AG09319 (cell line): Measurements from ENCODE around the gene SOX1.

Experiments
- DNase-seq: peaks from one replicate; pipeline ENCODE4 v3.0.0-alpha.2; 2010; ENCODE audit warnings: low read depth; ENCODE audit errors: extremely low read depth
- CTCF ChIP-seq: IDR thresholded peaks from 2 replicates; pipeline ENCODE4 v1.5.1; 2011; ENCODE audit warnings: low read depth, mild to moderate bottlenecking, inconsistent platforms, low read length, moderate library complexity

Gene SOX1

GRCh38 chr13:112055036-112055914 lies 11.7 kb upstream of the SOX1 start:
- DNase-seq = no peak
- no peak for TF ChIP-seq CTCF

GRCh38 chr13:112055915-112056269 lies 11.1 kb upstream of the SOX1 start:
- no peak for TF ChIP-seq CTCF
- no peak for DNase-seq

- DNase-seq = no peak
- no peak for TF ChIP-seq CTCF
These were observed 10.6 kb upstream of the SOX1 start for GRCh38 chr13:112056284-112056727.

- DNase-seq = no peak
- TF ChIP-seq CTCF = no peak
These were observed 10.1 kb upstream of the SOX1 start for GRCh38 chr13:112056739-112057438.

- DNase-seq = no peak
These were observed 9.6 kb upstream of the SOX1 start for GRCh38 chr13:112057439-112057735.

GRCh38 chr13:112057736-112058518 lies 9.0 kb upstream of the SOX1 start:
- no peak for DNase-seq
- no peak for TF ChIP-seq CTCF

More at GRCh38 chr13:112057439-112057735, 9.6 kb upstream of the SOX1 start:
- TF ChIP-seq CTCF = no peak

GRCh38 chr13:112058519-112058873 lies 8.5 kb upstream of the SOX1 start:
- no peak for TF ChIP-seq CTCF
- DNase-seq = no peak
